ENCODE measurements around the gene ZNF385C.

ZNF385C gene

DNA sequence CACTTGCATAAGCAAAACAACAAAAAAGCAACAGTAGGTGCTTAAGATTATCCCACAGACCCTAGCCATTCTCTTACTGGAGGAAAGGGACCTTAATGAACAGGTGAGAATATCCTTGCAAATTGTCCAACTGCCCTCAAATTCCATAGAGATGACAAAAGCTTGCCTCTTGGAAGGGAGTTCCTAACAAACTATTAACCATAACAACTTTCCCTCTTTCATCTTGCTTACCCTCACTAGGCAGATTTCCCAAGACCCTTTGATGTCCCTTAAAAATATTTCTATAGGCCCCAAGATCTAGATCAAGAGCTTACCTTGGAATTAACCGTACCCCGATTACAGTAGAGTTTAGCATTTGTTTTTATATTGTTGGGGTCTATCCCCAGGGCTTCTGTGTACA lies 109.9 kb downstream of the ZNF385C start:
- no peak overlapping the region for H3K4me3 ChIP-seq (ENCODE audit: low read depth, low read length)
- TF ChIP-seq, protein P1, sequence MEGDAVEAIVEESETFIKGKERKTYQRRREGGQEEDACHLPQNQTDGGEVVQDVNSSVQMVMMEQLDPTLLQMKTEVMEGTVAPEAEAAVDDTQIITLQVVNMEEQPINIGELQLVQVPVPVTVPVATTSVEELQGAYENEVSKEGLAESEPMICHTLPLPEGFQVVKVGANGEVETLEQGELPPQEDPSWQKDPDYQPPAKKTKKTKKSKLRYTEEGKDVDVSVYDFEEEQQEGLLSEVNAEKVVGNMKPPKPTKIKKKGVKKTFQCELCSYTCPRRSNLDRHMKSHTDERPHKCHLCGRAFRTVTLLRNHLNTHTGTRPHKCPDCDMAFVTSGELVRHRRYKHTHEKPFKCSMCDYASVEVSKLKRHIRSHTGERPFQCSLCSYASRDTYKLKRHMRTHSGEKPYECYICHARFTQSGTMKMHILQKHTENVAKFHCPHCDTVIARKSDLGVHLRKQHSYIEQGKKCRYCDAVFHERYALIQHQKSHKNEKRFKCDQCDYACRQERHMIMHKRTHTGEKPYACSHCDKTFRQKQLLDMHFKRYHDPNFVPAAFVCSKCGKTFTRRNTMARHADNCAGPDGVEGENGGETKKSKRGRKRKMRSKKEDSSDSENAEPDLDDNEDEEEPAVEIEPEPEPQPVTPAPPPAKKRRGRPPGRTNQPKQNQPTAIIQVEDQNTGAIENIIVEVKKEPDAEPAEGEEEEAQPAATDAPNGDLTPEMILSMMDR (IDR thresholded peaks at IDR 0.05; ENCODE audit: low read depth, low read length) = no peak
- TF ChIP-seq MYC (IDR thresholded peaks at IDR 0.05; ENCODE audit: low read depth, low read length) (no peak), POLR2A (IDR thresholded peaks at IDR 0.05; ENCODE audit: extremely low read depth, insufficient read length) (no peak)
- TF ChIP-seq, protein P2, sequence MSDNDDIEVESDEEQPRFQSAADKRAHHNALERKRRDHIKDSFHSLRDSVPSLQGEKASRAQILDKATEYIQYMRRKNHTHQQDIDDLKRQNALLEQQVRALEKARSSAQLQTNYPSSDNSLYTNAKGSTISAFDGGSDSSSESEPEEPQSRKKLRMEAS (IDR thresholded peaks at IDR 0.05; ENCODE audit: low read depth, low read length) = no peak
- DNase-seq (ENCODE audit: low read depth) = no peak

- H3K4me3 ChIP-seq (ENCODE audit: low read depth, low read length) = no peak overlapping the region
- TF ChIP-seq, protein P1 (IDR thresholded peaks at IDR 0.05; ENCODE audit: low read depth, low read length) = no peak
- TF ChIP-seq MYC (IDR thresholded peaks at IDR 0.05; ENCODE audit: low read depth, low read length) = peak; percentile 23; the same call in 1 of the 2 replicates
- peak; percentile 93 for DNase-seq (ENCODE audit: low read depth)
Observed at GRCh38 chr17:41987642-41988041, 110.6 kb downstream of the ZNF385C start.

GRCh38 chr17:41986634-41987033 lies 111.6 kb downstream of the ZNF385C start:
- no peak for TF ChIP-seq MYC (IDR thresholded peaks at IDR 0.05; ENCODE audit: low read depth, low read length)
- TF ChIP-seq, protein P2 (IDR thresholded peaks at IDR 0.05; ENCODE audit: low read depth, low read length) = no peak
- no peak for TF ChIP-seq POLR2A (IDR thresholded peaks at IDR 0.05; ENCODE audit: extremely low read depth, insufficient read length)
- TF ChIP-seq, protein P1 (IDR thresholded peaks at IDR 0.05; ENCODE audit: low read depth, low read length) = no peak
- DNase-seq (ENCODE audit: low read depth) = no peak
- H3K4me3 ChIP-seq (ENCODE audit: low read depth, low read length) = no peak overlapping the region

DNA sequence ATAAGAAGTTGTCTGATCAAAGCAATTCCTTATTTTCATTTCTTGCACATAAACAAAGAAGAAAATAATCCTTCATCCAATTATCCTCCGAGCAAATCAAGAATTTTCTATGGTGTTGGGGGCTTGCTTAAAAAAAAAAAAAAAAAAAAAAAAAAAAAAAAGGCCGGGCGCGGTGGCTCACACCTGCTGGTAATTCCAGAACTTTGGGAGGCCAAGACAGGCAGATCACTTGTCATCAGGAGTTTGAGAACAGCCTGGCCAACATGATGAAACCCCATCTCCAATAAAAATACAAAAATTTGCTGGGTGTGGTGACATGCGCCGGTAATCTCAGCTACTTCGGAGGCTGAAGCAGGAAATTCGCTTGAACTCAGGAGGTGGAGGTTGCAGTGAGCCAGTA lies 112.4 kb downstream of the ZNF385C start:
- TF ChIP-seq MYC (IDR thresholded peaks at IDR 0.05; ENCODE audit: low read depth, low read length) (no peak), POLR2A (IDR thresholded peaks at IDR 0.05; ENCODE audit: extremely low read depth, insufficient read length) (no peak)
- TF ChIP-seq, protein P1 (IDR thresholded peaks at IDR 0.05; ENCODE audit: low read depth, low read length) = no peak
- TF ChIP-seq, protein P2 (IDR thresholded peaks at IDR 0.05; ENCODE audit: low read depth, low read length) = no peak
- DNase-seq (ENCODE audit: low read depth) = no peak
- no peak overlapping the region for H3K4me3 ChIP-seq (ENCODE audit: low read depth, low read length)

DNA sequence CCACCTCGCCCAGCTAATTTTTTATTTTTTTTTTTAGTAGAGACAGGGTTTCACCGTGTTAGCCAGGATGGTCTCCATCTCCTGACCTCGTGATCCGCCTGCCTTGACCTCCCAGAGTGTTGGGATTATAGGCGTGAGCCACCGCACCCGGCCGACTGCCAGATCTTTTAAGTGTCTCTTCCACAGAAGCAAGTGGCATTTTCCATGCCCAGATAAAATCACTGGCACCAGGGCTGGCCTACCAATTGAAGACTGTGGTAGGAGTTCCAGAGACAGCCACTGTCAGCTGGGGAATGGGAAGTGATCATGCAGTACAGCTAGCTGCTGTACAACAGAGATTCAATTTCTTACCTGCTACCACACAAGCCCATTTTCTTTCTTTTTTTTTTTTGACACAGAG lies 113.8 kb downstream of the ZNF385C start:
- no peak overlapping the region for H3K4me3 ChIP-seq (ENCODE audit: low read depth, low read length)
- TF ChIP-seq, protein P2 (IDR thresholded peaks at IDR 0.05; ENCODE audit: low read depth, low read length) = no peak
- TF ChIP-seq, protein P1 (IDR thresholded peaks at IDR 0.05; ENCODE audit: low read depth, low read length) = no peak
- no peak for TF ChIP-seq MYC (IDR thresholded peaks at IDR 0.05; ENCODE audit: low read depth, low read length)
- TF ChIP-seq POLR2A (IDR thresholded peaks at IDR 0.05; ENCODE audit: extremely low read depth, insufficient read length) = no peak
- DNase-seq (ENCODE audit: low read depth) = no peak

Data from NB4 (cell line).